CD4-positive, alpha-beta T cell (primary cell): ENCODE measurements around the gene NRF1. TPM values are rescaled to one million over a fixed set of nuclear protein-coding genes. Genes with fewer than 3 reads are reported as not detected.

Source experiments
- ATAC-seq: fragments of 200-7000 bp; cut with Tn5 transposase; one replicate; pipeline ENCODE4 v1.10.0; 2022; ENCODE audit warnings: mild to moderate bottlenecking; ENCODE audit not compliant: poor library complexity
- CTCF ChIA-PET: fragments of 350-600 bp; sonication (Branson Sonifier 250); formaldehyde crosslinking; loops from one replicate; lab custom pipeline; 2021; ENCODE audit warnings: antibody characterized with exemption, inconsistent platforms; lab: Charles Lee
- POLR2A ChIA-PET: fragments of 350-600 bp; sonication (Branson Sonifier 250); formaldehyde crosslinking; loops from one replicate; lab custom pipeline; 2021; ENCODE audit warnings: antibody characterized with exemption, inconsistent platforms; lab: Charles Lee
- DNase-seq, 14 experiments: peaks; one replicate each; pipeline ENCODE4 v3.0.0-alpha.2; 2013 to 2020; ENCODE audit warnings: mixed read lengths in 2 of 14
- H3K27ac ChIP-seq, 2 donors: one replicate each; pipeline versions ENCODE4 v1.5.1 to v1.7.0; 2013; ENCODE audit warnings: low read length in 2 of 2, low read depth in 1 of 2, mild to moderate bottlenecking in 1 of 2
- H3K27me3 ChIP-seq, 2 experiments: 1 replicate in 1 of 2; 2 replicates in 1 of 2; pipeline versions ENCODE4 v1.6.1 to v1.7.0; 2013; ENCODE audit warnings: low read length in 2 of 2, control low read depth in 1 of 2, mild to moderate bottlenecking in 1 of 2, moderate library complexity in 1 of 2; ENCODE audit not compliant: insufficient read depth in 2 of 2, control insufficient read depth in 1 of 2
- H3K36me3 ChIP-seq: one replicate; pipeline ENCODE4 v1.6.1; 2013; ENCODE audit warnings: low read length, control low read depth; ENCODE audit not compliant: insufficient read depth
- H3K4me1 ChIP-seq: one replicate; pipeline ENCODE4 v1.6.1; 2013; ENCODE audit warnings: low read length, control low read depth; ENCODE audit not compliant: insufficient read depth
- H3K4me3 ChIP-seq: one replicate; pipeline ENCODE4 v1.5.1; 2013; ENCODE audit warnings: mild to moderate bottlenecking, low read length, moderate library complexity
- H3K9me3 ChIP-seq, 2 experiments: 1 replicate in 1 of 2; 2 replicates in 1 of 2; pipeline versions ENCODE4 v1.6.1 to v1.7.0; 2013; ENCODE audit warnings: low read length in 2 of 2, mild to moderate bottlenecking in 2 of 2, control low read depth in 1 of 2, moderate library complexity in 1 of 2; ENCODE audit not compliant: control insufficient read depth in 1 of 2, insufficient read depth in 1 of 2
- H3K27ac Mint-ChIP-seq: one replicate; pipeline ENCODE4 v1.8.0; 2020; ENCODE audit warnings: mixed read lengths
- H3K27me3 Mint-ChIP-seq: one replicate; pipeline ENCODE4 v1.8.0; 2021; ENCODE audit warnings: mixed read lengths
- H3K36me3 Mint-ChIP-seq: one replicate; pipeline ENCODE4 v1.8.0; 2021; ENCODE audit warnings: low read depth, mixed read lengths
- H3K4me1 Mint-ChIP-seq: one replicate; pipeline ENCODE4 v1.8.0; 2021; ENCODE audit warnings: low read depth, mixed read lengths
- H3K4me3 Mint-ChIP-seq: one replicate; pipeline ENCODE4 v1.8.0; 2020; ENCODE audit warnings: mild to moderate bottlenecking, mixed read lengths
- H3K9me3 Mint-ChIP-seq: one replicate; pipeline ENCODE4 v1.8.0; 2020; ENCODE audit warnings: mixed read lengths
- CTCF ChIP-seq: fragments of 200-600 bp; IDR thresholded peaks from one replicate; pipeline ENCODE4 v1.8.0; 2022; ENCODE audit warnings: antibody characterized with exemption, mild to moderate bottlenecking
- intact Hi-C, 2 experiments: fragments of 100-400 bp; cut with DNase I in 1 of 2; cut with micrococcal nuclease in 1 of 2; formaldehyde crosslinking; loops; one replicate each; pipeline versions ENCODE4 v1.15.1 to v1.9.0; 2023 to 2025; cut with DNase I, micrococcal nuclease
- total RNA-seq, 174 experiments: library from RNA in 2 of 174; stranded (reverse) in 2 of 174; gene quantifications; one replicate each; pipeline ENCODE4 v1.2.3 and lab custom pipeline; 2021 to 2026

Gene NRF1
- total RNA-seq, 2 experiments from 2014 or later: 35.4 to 36.1 TPM

- DNase-seq: no peak
- Histone ChIP-seq H3K27me3 (no peaks in the 10 kb centered on the region), H3K4me3 (no peak overlapping the region), H3K36me3 (peaks cover 50% of the 10 kb centered on the region), H3K9me3 (no peaks in the 10 kb centered on the region), H3K27ac (no peak overlapping the region), H3K4me1 (no peaks in the 10 kb centered on the region)
- H3K27me3 Mint-ChIP-seq: no peaks in the 10 kb centered on the region
- CTCF ChIA-PET: no interaction called here
- TF ChIP-seq CTCF: no peak
- peaks cover 4% of the 10 kb centered on the region for H3K4me1 Mint-ChIP-seq
- no peak overlapping the region for H3K4me3 Mint-ChIP-seq
- no peak overlapping the region for H3K27ac Mint-ChIP-seq
- peaks cover 67% of the 10 kb centered on the region for H3K36me3 Mint-ChIP-seq
- no peak for ATAC-seq
- H3K9me3 Mint-ChIP-seq: no peaks in the 10 kb centered on the region
- POLR2A ChIA-PET: no interaction called here
- intact Hi-C loops: no loop called here
These were observed 77.1 kb downstream of the NRF1 start for GRCh38 chr7:129688503-129689222.

DNA sequence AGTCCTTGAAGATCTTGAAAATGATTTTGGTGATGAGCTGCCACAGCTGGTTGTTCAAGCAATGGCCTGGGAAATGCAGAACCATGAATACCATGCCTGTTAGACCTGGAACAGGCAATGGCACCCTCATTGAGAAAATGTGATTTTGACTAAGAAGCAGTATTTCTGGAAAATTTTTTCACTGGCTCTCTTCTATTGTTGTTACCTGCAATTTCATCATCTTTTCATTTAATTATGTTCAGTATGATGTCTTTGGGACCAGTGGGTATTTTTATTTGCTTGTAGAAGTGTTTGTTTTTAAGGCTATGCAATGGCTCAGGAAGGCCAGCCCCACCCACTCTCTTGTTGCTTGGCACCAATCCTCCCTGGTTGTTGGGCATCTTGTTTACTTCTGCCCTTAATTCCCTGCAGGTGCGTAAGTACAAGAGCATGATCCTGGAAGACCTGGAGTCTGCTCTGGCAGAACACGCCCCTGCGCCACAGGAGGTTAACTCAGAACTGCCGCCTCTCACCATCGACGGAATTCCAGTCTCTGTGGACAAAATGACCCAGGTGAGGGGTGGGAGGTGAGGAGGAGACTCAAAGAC is 78.6 kb downstream of the NRF1 start:
- peaks cover 48% of the 10 kb centered on the region for H3K36me3 ChIP-seq
- H3K4me3 ChIP-seq: no peak overlapping the region
- CTCF ChIA-PET: no interaction called here
- Mint-ChIP-seq H3K36me3 (peaks cover 69% of the 10 kb centered on the region), H3K27ac (no peak overlapping the region), H3K4me3 (no peak overlapping the region), H3K4me1 (peaks cover 4% of the 10 kb centered on the region), H3K27me3 (no peaks in the 10 kb centered on the region), H3K9me3 (no peaks in the 10 kb centered on the region)
- H3K27ac ChIP-seq: no peak overlapping the region
- intact Hi-C loops: no loop called here
- TF ChIP-seq CTCF: no peak
- POLR2A ChIA-PET: no interaction called here
- ATAC-seq (no peak), DNase-seq (no peak)
- H3K9me3 ChIP-seq: no peaks in the 10 kb centered on the region
- no peaks in the 10 kb centered on the region for H3K4me1 ChIP-seq
- H3K27me3 ChIP-seq: no peaks in the 10 kb centered on the region

- CTCF ChIA-PET: no interaction called here
- intact Hi-C loops: no loop called here
- POLR2A ChIA-PET: no interaction called here
These were observed 79.2 kb downstream of the NRF1 start for GRCh38 chr7:129690701-129691100.

More at GRCh38 chr7:129690701-129691100, 79.2 kb downstream of the NRF1 start:
- Mint-ChIP-seq H3K4me3 (no peak overlapping the region), H3K27ac (no peak overlapping the region), H3K27me3 (no peaks in the 10 kb centered on the region), H3K9me3 (no peaks in the 10 kb centered on the region), H3K36me3 (peaks cover 73% of the 10 kb centered on the region), H3K4me1 (peaks cover 4% of the 10 kb centered on the region)
- Histone ChIP-seq H3K4me1 (no peaks in the 10 kb centered on the region), H3K36me3 (peaks cover 47% of the 10 kb centered on the region), H3K9me3 (no peaks in the 10 kb centered on the region), H3K27ac (no peak overlapping the region), H3K27me3 (no peaks in the 10 kb centered on the region), H3K4me3 (no peak overlapping the region)
- TF ChIP-seq CTCF: no peak
- DNase-seq: no peak
- ATAC-seq: no peak
